NCI-H345 treated with DMSO at 0.1 percent for 48 hours (cell line): ENCODE results near the gene RNASE9.
"Not testable (repeated sequence)": the region's sequence is repeated elsewhere in the genome, so short reads cannot be mapped to it uniquely, and the experiment has no call there.

Experiments used
- DNase-seq: peaks from one replicate; lab custom pipeline; 2025; ENCODE audit not compliant: unreplicated experiment; lab: John Stamatoyannopoulos, UW

RNASE9 gene

DNA sequence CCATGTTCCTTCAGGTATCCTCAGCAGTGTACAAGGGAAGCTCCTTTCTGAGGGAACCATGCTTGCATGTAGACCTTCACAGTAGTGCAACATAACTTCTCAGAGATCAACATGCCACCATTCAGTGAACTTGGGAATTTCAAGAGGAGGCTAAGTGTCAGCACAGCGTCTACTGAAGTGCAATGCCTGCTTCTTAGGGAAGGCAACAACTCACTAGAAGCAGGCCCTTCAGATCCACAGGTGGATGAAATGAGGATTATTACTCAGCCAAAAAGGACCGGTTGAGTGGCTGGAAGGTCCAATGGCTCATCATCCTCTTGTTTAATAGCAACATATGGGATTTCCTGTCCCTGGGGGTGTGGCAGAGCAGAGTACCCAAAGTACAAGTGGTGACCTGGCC is 36.8 kb downstream of the RNASE9 start:
- DNase-seq, result no peak

DNA sequence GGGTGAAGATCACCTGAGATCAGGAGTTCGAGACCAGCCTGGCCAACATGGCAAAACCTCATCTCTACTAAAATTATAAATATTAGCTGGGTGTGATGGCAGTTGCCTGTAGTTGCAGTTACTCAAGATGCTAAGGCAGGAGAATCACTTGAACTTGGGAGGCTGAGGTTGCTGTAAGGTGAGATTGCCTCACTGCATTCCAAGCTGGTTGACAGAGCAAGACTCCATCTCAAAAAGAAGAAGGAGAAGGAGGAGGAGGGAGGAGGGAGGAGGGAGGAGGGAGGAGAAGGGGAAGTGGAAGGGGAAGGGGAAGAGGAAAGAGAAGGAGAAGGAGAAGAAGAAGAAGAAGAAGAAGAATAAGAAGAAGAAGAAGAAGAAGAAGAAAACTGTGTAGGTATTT is 38.5 kb downstream of the RNASE9 start:
- DNase-seq, result no peak

DNA sequence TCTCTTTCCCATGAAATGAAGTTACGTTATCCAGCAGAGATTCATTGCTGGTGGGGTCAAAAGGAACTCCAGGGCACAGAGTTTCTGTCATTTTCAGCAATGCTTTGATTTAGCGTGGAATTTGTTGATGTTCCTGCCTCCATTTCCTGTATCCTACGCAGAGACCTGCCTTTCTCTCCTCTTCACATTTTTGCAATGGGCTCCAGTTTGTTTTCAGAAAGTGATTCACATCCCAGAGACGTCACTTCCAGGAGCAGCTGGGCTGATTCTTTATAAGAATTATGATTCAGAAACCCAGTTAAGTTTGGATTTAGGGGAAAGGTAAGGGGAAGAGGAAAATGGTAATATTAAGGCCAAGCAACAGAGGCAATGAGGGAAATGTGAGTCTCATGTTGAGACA is 43.9 kb downstream of the RNASE9 start:
- DNase-seq, result no peak

DNA sequence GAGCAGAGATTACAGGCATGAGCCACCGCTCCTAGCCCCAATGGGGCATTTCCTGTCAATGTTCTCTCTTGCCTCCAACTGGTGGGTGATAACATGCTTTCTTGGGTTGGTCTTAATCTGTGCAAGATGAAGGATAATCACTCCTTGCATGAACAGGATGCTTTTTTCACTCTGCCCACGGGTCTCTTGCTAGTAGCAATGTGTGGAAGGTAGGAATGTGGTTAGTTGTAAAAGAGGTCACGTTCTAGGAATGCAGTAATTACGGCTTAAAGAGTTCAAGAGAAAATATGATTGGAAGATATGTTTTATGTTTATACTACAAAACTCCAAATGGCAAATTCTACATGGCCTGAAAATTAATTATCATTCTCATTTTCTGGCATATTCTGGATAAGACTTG is 45.0 kb downstream of the RNASE9 start:
- DNase-seq, result no peak

DNA sequence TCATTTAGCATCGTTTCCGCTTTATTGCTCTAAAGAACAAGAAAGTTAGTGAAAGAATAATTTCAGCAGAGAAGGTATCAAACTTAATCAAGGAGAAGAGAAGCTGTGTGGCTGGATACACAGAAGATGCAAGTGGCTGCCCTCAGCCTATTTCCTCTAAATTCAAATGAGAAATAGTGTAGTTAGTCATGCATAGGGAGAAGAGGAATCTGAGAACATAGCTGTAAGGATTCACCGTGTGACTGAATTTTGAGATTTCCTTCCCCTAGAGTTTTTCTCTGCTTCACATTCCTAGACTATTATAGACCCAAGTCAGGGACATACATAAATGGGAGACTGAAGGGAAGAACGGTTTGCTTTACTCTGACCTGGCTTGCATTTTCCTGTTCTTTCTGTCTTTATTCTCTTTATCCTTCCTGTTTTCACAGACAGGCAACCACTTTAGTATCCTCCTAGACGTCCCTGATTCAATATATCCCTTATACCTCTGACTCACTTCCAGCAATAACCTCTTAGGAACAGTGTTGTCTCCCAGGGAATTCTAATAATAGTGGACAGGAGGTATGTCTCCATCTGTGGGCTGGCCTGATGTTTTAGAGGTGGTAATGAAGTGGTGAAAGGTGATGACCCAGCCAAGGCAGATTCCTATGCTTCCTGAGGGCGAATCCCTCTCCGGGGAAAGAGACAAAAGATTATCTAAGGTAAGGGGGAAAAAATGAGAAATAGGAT is 48.5 kb downstream of the RNASE9 start:
- no peak for DNase-seq

DNA sequence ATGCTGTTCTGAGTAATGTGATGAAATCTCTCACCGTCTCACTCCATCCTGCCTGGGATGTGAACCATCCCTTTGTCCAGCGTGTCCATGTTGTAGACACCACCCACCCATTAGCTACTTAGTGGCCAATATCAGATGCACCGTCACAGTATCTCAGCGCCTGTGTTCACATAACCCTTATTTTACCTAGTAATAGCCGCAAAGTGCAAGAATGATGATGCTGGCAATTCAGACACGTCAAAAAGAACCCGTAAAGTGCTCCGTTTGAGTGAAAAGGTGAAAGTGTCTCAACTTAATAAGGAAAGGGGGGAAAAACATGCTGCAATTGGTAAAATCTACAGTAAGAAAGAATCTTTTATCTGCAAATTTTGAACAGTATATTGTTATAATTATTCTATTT is 52.5 kb downstream of the RNASE9 start:
- no peak for DNase-seq

DNA sequence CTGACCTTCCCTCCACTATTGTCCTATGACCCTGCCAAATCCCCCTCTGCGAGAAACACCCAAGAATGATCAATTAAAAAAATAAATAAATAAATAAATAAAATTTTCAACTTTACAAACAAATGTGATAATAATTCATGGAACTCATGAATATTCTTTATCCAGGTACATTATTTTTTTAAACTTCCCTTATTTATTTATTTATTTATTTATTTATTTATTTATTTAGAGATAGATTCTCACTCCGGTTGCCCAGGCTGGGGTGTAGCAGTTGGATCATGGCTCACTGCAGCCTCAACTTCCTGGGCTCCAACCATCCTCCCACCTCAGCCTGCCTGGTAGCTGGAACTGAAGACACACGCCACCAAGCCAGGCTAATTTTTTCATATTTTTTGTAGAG is 53.3 kb downstream of the RNASE9 start:
- not testable (repeated sequence) for DNase-seq

DNA sequence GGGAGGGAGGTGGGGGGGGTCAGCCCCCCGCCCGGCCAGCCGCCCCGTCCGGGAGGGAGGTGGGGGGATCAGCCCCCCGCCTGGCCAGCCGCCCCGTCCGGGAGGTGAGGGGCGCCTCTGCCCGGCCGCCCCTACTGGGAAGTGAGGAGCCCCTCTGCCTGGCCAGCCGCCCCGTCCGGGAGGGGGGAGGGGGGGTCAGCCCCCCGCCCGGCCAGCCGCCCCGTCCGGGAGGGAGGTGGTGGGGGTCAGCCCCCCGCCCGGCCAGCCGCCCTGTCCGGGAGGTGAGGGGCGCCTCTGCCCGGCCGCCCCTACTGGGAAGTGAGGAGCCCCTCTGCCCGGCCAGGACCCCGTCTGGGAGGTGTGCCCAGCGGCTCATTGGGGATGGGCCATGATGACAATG is 54.1 kb downstream of the RNASE9 start:
- not testable (repeated sequence) for DNase-seq

DNA sequence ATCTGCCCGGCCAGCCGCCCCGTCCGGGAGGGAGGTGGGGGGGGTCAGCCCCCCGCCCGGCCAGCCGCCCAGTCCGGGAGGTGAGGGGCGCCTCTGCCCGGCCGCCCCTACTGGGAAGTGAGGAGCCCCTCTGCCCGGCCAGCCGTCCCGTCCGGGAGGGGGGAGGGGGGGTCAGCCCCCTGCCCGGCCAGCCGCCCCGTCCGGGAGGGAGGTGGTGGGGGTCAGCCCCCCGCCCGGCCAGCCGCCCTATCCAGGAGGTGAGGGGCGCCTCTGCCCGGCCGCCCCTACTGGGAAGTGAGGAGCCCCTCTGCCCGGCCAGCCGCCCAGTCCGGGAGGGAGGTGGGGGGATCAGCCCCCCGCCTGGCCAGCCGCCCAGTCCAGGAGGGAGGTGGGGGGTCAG is 54.6 kb downstream of the RNASE9 start:
- DNase-seq, result not testable (repeated sequence)
